Measurements from ENCODE around the gene PLCB1. TPM values are rescaled to one million over a fixed set of nuclear protein-coding genes. Genes with fewer than 3 reads are reported as not detected.

Gene PLCB1
- total and polyA plus RNA-seq, 2 of the 4 experiments (the other 2 are of a cell fraction) = 5.6 to 16.1 TPM

GRCh38 chr20:8800089-8800488, 668.0 kb downstream of the PLCB1 start:
- H3K14ac ChIP-seq (replicated peaks; ENCODE audit: low read depth, low read length) = no peak overlapping the region
- no peak overlapping the region for H3K18ac ChIP-seq (ENCODE audit: low read depth, low read length)
- ATAC-seq (ENCODE audit: low read depth) (no peak), DNase-seq (no peak)
- H2BK5ac ChIP-seq (ENCODE audit: low read depth, low read length, poor library complexity, severe bottlenecking) = no peak overlapping the region
- no peak overlapping the region for H3K56ac ChIP-seq (ENCODE audit: extremely low read depth, insufficient read depth, low read length)
- H2AK9ac ChIP-seq (replicated peaks; ENCODE audit: low read depth, low read length, poor library complexity) = no peak overlapping the region
- no peaks in the 10 kb centered on the region for H4K20me1 ChIP-seq (ENCODE audit: insufficient read depth, low read length)
- no peak overlapping the region for H3K23ac ChIP-seq (ENCODE audit: low read depth, low read length)
- H3K4me2 ChIP-seq (ENCODE audit: low read depth, low read length) = no peak overlapping the region
- H3K36me3 ChIP-seq (ENCODE audit: control insufficient read depth, insufficient read depth, low read length) = no peaks in the 10 kb centered on the region
- H2BK15ac ChIP-seq (ENCODE audit: low read depth, low read length) = no peak overlapping the region
- no peaks in the 10 kb centered on the region; the same call in 1 of the 2 replicates for H3K9me1 ChIP-seq (ENCODE audit: insufficient read depth, low read length)
- intact Hi-C loops (cut with micrococcal nuclease) (no loop called here), dilution Hi-C loops (cut with HindIII; ENCODE audit: low sequenced_read_pairs, unreplicated experiment) (no loop called here), in situ Hi-C loops (cut with MboI; ENCODE audit: low sequenced_read_pairs) (no loop called here)
- ChIA-PET CTCF (no interaction called here), POLR2A (ENCODE audit: unreplicated experiment) (no interaction called here)
- H3K4ac ChIP-seq (ENCODE audit: low read depth, low read length) = no peak overlapping the region
- no TSS peak for BruUV-seq (replicated peaks)
- no peak for TF ChIP-seq SMC3 (IDR thresholded peaks at IDR 0.05; ENCODE audit: low read depth, low read length)
- TF ChIP-seq, protein P1, sequence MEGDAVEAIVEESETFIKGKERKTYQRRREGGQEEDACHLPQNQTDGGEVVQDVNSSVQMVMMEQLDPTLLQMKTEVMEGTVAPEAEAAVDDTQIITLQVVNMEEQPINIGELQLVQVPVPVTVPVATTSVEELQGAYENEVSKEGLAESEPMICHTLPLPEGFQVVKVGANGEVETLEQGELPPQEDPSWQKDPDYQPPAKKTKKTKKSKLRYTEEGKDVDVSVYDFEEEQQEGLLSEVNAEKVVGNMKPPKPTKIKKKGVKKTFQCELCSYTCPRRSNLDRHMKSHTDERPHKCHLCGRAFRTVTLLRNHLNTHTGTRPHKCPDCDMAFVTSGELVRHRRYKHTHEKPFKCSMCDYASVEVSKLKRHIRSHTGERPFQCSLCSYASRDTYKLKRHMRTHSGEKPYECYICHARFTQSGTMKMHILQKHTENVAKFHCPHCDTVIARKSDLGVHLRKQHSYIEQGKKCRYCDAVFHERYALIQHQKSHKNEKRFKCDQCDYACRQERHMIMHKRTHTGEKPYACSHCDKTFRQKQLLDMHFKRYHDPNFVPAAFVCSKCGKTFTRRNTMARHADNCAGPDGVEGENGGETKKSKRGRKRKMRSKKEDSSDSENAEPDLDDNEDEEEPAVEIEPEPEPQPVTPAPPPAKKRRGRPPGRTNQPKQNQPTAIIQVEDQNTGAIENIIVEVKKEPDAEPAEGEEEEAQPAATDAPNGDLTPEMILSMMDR (conservative IDR thresholded peaks at IDR 0.05; ENCODE audit: low read depth, low read length) = no peak
- no peak for TF ChIP-seq MAZ (IDR thresholded peaks at IDR 0.05; ENCODE audit: borderline replicate concordance, low read depth, low read length)
- no peak for TF ChIP-seq CEBPB (IDR thresholded peaks at IDR 0.05; ENCODE audit: low read depth, low read length)
- TF ChIP-seq, protein P2, sequence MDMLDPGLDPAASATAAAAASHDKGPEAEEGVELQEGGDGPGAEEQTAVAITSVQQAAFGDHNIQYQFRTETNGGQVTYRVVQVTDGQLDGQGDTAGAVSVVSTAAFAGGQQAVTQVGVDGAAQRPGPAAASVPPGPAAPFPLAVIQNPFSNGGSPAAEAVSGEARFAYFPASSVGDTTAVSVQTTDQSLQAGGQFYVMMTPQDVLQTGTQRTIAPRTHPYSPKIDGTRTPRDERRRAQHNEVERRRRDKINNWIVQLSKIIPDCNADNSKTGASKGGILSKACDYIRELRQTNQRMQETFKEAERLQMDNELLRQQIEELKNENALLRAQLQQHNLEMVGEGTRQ (IDR thresholded peaks at IDR 0.05; ENCODE audit: low read depth, low read length) = no peak
- no peak for TF ChIP-seq CHD1 (IDR thresholded peaks at IDR 0.05; ENCODE audit: low read depth, low read length)
- TF ChIP-seq FOS (IDR thresholded peaks at IDR 0.05; ENCODE audit: low read depth, low read length) = no peak
- TF ChIP-seq RCOR1 (IDR thresholded peaks at IDR 0.05; ENCODE audit: insufficient replicate concordance, low read length) = no peak
- TF ChIP-seq MAFK (IDR thresholded peaks at IDR 0.05; ENCODE audit: low read depth, low read length) = no peak
- TF ChIP-seq POLR2A (IDR thresholded peaks at IDR 0.05; ENCODE audit: low read depth, low read length) = no peak
- TF ChIP-seq, protein P3, sequence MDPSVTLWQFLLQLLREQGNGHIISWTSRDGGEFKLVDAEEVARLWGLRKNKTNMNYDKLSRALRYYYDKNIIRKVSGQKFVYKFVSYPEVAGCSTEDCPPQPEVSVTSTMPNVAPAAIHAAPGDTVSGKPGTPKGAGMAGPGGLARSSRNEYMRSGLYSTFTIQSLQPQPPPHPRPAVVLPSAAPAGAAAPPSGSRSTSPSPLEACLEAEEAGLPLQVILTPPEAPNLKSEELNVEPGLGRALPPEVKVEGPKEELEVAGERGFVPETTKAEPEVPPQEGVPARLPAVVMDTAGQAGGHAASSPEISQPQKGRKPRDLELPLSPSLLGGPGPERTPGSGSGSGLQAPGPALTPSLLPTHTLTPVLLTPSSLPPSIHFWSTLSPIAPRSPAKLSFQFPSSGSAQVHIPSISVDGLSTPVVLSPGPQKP (IDR thresholded peaks at IDR 0.05; ENCODE audit: borderline replicate concordance, low read depth, low read length) = no peak
- no peak for TF ChIP-seq RAD21 (IDR thresholded peaks at IDR 0.05; ENCODE audit: low read length)
- TF ChIP-seq NFE2L2 (IDR thresholded peaks at IDR 0.05; ENCODE audit: low read depth, low read length) = no peak
- no peak for TF ChIP-seq BHLHE40 (IDR thresholded peaks at IDR 0.05; ENCODE audit: low read depth, low read length)
- no peak for TF ChIP-seq RFX5 (IDR thresholded peaks at IDR 0.05; ENCODE audit: low read depth, low read length)
- no peaks in the 10 kb centered on the region for H3K79me1 ChIP-seq (ENCODE audit: low read depth in 1 of 2, low read length in 2 of 2)
- no peak overlapping the region for H4K8ac ChIP-seq (ENCODE audit: low read depth in 2 of 2, low read length in 2 of 2)
- no peak overlapping the region for H3K9ac ChIP-seq (ENCODE audit: low read depth, low read length)
- H3K4me1 ChIP-seq (ENCODE audit: control insufficient read depth, insufficient read depth, low read length) = peaks cover 2% of the 10 kb centered on the region; the same call in 1 of the 2 replicates
- no peak overlapping the region for H4K91ac ChIP-seq (ENCODE audit: insufficient read depth, low read depth, low read length)
- H2AK5ac ChIP-seq (ENCODE audit: low read depth, low read length) = no peak overlapping the region
- WGBS, 2 experiments (ENCODE audit: extremely low coverage in 2 of 2, insufficient read length in 1 of 2) = no CpG with 5 or more reads among the region's 1 CpG
- H2BK120ac ChIP-seq (ENCODE audit: low read depth, low read length) = no peak overlapping the region
- H3K27me3 ChIP-seq (ENCODE audit: control insufficient read depth, insufficient read depth, low read length) = no peaks in the 10 kb centered on the region
- no peak overlapping the region for H3K4me3 ChIP-seq (ENCODE audit: insufficient read depth, low read depth, low read length)
- no peak overlapping the region for H3K27ac ChIP-seq (ENCODE audit: insufficient read depth, low read length)
- H3K9me3 ChIP-seq (ENCODE audit: control insufficient read depth, insufficient read depth, low read length) = no peaks in the 10 kb centered on the region
- H2BK20ac ChIP-seq (ENCODE audit: low read depth, low read length) = no peak overlapping the region
- no peak overlapping the region for H2AFZ ChIP-seq (replicated peaks; ENCODE audit: low read length, poor library complexity)
- no peak overlapping the region for H4K5ac ChIP-seq (ENCODE audit: low read depth, low read length)
